Ammon's horn (tissue), 1 donor: Measurements from ENCODE around the gene TEX22.

Experiments
- DNase-seq: peaks from one replicate; pipeline ENCODE4 v3.0.0-alpha.2; 2016; ENCODE audit warnings: low spot score

TEX22 gene

DNA sequence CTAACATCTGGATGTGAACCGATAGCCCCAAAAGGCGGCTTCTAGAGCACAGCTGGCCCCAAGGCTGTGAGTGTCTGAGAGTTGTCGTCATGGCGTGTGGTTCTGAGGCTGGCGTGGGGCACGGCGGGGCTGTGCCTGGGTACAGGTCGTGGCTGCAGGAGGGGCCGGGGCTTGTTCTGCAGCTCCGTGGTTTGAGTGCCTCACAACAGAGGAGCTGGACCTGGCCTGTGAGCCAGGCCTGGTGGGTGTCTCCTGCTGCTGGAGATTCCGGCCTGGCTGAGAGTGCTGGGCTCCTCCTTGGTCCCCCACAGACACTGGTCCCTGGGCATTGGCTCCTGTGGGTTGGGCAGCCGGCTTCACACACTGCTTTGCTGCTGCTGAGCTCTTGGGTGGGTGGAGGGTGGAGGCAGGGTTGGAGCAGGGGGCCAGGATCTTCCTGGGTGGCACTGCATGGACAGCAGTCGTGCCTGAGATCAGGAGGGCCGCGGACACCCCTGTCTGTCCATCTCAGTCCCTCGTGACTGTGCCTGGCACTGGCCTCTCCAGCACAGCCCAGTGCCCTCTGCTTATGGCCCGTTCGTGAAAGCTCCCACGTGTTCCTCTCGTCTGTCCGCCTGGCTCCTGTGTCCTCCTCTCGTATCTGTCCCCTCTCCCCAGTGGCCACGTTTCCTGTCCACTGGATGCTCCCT, 31.8 kb upstream of the TEX22 start:
- DNase-seq: peak; percentile 67

GRCh38 chr14:105367116-105368031, 31.0 kb upstream of the TEX22 start:
- no peak for DNase-seq

GRCh38 chr14:105368032-105368417, 30.3 kb upstream of the TEX22 start:
- DNase-seq: no peak

- DNase-seq: no peak
Observed at GRCh38 chr14:105368426-105368825, 29.9 kb upstream of the TEX22 start.

GRCh38 chr14:105368910-105369652, 29.3 kb upstream of the TEX22 start:
- no peak for DNase-seq

- no peak for DNase-seq
Observed at GRCh38 chr14:105369653-105370040, 28.7 kb upstream of the TEX22 start.

DNA sequence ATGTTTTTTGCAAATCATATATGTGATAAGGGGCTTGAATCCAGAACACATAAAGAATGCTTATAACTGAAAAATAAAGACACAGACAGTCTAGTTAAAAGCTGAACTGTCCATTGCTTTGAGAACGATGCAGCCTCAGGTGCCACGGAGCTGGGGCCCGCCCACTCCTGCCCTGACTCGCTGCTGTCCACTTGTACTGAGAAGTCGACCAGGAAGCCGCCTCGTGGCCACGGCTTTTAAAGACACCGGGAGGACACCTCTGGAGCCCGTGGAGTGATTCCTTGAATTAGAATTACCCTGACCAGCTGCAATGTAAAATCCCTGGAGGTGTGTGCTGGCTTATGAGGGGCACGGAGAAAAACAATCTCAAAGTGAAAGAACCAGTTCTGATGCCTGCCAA, 23.9 kb upstream of the TEX22 start:
- no peak for DNase-seq

DNA sequence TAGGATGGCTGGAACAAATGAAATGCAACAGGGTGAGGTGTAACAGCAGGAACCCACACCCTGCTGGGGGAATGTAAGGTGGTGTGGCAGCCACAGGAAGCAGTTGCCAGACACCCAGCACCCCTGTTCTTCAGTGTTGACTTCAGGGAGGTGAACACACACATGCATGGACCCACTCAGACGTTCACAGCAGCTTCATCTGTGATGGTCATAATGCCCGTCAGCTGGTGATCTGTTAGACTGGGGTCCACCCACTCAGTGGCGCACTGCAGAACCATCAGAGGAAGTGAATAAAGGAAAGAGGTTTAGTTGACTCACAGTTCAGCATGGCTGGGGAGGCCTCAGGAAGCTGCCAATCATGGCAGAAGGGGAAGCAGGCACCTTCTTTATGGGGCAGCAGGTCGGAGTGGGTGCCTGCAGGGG, 22.7 kb upstream of the TEX22 start:
- no peak for DNase-seq

DNA sequence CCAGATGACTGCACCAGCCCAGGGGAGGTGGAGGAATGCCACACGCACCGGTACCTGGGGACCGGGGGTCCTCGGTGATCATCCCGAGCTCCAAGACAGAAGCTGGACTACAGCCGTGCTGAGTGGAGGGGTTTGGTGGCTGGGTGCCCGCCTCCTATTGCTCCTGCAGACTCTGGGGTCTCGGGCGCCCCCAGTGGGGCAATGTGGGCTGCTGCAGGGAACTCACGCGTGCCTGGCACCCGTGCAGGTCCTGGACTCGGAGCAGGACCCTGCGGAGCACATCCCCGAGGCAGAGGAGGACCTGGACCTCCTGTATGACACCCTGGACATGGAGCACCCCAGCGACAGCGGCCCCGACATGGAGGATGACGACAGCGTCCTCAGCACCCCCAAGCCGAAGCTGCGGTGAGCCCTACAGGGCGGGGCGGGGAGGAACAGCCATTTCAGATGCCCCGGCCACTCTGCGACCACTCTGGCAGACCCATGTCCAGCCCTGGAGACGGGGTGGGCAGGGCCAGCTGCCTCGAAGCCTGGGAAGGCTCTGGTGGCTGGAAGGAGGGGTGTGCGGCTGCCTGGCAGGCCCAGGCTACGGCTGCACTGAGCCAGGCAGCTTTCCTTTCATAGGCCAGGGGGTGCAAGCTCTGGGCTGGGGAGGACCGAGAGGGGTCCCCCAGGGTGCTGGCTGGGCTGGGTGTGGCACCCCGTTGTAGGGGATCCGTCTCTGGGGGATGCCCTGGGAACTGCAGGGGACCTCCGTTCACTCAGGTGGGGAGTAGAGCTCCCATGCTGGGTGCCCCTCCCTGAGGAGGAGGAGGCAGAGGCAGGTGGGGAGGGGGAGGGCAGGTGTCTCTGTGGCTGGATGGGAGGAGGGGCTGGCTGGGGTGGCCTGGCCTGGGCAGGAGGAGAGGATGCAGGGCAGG, 21.6 kb upstream of the TEX22 start:
- DNase-seq: no peak

- no peak for DNase-seq
Observed at GRCh38 chr14:105377555-105378182, 20.7 kb upstream of the TEX22 start.

GRCh38 chr14:105378199-105378598, 20.1 kb upstream of the TEX22 start:
- no peak for DNase-seq

DNA sequence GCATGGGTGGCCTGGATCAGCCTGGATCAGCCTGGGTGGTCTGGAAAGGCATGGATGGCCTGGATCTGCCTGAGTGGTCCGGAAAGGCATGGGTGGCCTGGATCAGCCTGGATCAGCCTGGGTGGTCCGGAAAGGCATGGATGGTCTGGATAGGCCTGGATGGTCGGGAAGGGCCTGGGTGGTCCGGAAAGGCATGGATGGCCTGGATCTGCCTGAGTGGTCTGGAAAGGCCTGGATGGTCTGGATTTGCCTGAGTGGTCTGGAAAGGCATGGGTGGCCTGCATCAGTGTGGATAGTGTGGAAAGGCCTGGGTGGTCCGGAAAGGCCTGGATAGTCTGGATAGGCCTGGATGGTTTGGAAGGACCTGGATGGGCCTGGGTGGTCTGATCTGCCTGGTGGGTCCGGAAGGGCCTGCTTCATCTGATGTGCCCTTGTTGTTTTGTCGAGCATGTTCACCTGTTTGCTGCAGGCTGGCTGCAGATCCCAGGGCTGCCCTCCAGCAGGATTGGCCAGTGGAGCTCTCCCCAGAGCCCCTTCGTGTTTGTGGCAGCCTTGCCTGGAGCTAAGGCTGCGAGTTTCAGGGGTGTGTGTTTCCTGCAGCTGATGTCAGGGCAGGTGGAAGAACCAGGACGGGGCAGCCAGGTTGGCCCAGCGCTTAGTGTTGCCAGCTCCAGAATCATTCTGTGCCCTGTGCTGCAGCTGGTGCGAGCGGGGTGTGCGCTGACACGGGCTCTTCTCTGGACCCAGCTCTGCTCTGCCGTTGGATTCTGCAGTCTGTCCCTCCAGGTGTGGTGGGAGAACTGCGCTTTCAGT, 19.3 kb upstream of the TEX22 start:
- DNase-seq: no peak

DNA sequence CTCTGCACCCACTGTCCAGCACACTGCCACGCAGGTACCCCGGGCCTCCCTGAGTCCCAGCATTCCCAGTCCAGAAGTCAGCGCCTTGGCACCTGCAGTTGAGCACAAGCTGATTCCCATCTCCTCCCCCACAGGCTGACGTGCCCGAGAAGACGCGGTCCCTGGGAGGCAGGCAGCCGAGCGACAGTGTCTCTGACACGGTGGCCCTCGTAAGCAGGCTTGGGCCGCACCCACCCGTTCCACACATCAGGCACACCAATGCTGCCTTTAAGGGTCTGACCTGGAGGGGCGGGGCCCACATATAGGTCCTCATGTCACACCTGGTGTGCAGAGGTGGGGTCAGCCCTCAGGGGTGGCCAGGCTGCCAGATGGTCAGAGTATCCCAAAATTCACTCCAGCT, 18.4 kb upstream of the TEX22 start:
- DNase-seq: no peak

- no peak for DNase-seq
Observed at GRCh38 chr14:105380756-105381155, 17.6 kb upstream of the TEX22 start.

GRCh38 chr14:105381446-105382342, 16.6 kb upstream of the TEX22 start:
- DNase-seq: no peak

- DNase-seq: no peak
Observed at GRCh38 chr14:105382343-105383082, 15.8 kb upstream of the TEX22 start.

DNA sequence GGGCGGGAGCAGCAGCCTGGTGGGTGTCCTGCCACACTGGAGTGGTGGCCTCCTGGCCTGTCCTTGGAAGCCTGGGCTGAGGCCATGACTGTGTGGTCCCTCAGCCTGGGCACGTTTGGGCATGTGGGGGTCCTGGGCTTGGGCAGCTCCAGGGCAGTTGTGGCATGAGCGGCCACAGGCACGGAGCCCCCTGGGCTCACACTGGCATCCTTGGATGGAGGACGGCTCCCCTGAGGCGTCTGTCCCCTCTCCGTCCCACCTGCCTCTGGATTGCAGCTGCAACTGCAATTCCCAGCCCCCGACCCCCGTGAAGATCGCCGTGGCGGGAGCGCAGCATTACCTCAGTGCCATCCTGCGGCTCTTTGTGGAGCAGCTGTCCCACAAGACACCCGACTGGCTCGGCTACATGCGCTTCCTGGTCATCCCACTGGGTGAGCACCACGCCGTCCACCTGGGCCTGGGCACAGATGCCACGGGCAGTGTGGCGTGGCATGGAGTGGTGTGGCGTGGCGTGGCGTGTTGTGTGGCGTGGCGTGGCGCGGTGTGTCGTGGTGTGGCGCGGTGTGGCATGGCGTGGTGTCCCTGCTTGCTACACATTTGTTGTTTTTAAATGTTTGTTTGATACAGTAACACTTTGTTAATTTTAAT, 15.1 kb upstream of the TEX22 start:
- DNase-seq: no peak

- DNase-seq: no peak
Observed at GRCh38 chr14:105384041-105384557, 14.2 kb upstream of the TEX22 start.
